Neural progenitor cell (in vitro differentiated cells): ENCODE results near the gene TM9SF3. TPM values are rescaled to one million over a fixed set of nuclear protein-coding genes. Genes with fewer than 3 reads are reported as not detected.

Source experiments
- DNase-seq: peaks from one replicate; pipeline ENCODE4 v3.0.0-alpha.2; 2016; ENCODE audit warnings: low spot score
- H2AFZ ChIP-seq: fragments of 200-600 bp; sonication (generic); replicated peaks from 2 replicates; pipeline ENCODE4 v1.6.1; 2016; ENCODE audit warnings: antibody characterized with exemption
- H3F3A ChIP-seq: fragments of 200-600 bp; sonication (generic); 2 replicates; pipeline ENCODE4 v1.6.1; 2016; ENCODE audit warnings: antibody characterized with exemption, low read depth
- H3K27ac ChIP-seq: fragments of 200-600 bp; sonication (generic); 2 replicates; pipeline ENCODE4 v1.5.1; 2016; ENCODE audit warnings: mild to moderate bottlenecking
- H3K27me3 ChIP-seq: fragments of 200-600 bp; sonication (generic); 2 replicates; pipeline ENCODE4 v1.6.1; 2016; ENCODE audit warnings: mild to moderate bottlenecking, moderate library complexity
- H3K36me3 ChIP-seq: fragments of 200-600 bp; sonication (generic); 2 replicates; pipeline ENCODE4 v1.5.1; 2016
- H3K4me1 ChIP-seq: fragments of 200-600 bp; sonication (generic); 2 replicates; pipeline ENCODE4 v1.6.1; 2016; ENCODE audit warnings: mixed run types
- H3K4me2 ChIP-seq: fragments of 200-600 bp; sonication (generic); 2 replicates; pipeline ENCODE4 v1.6.1; 2016
- H3K4me3 ChIP-seq: fragments of 200-600 bp; sonication (generic); 2 replicates; pipeline ENCODE4 v1.5.1; 2016
- H3K79me2 ChIP-seq: fragments of 200-600 bp; sonication (generic); 2 replicates; pipeline ENCODE4 v1.6.1; 2016; ENCODE audit warnings: low read depth
- H3K9ac ChIP-seq: fragments of 200-600 bp; sonication (generic); 2 replicates; pipeline ENCODE4 v1.6.1; 2016
- H3K9me3 ChIP-seq: fragments of 200-600 bp; sonication (generic); 2 replicates; pipeline ENCODE4 v1.5.1; 2016; ENCODE audit warnings: low read depth
- H4K20me1 ChIP-seq: fragments of 200-600 bp; sonication (generic); 2 replicates; pipeline ENCODE4 v1.6.1; 2016; ENCODE audit warnings: low read depth
- H3K27ac Mint-ChIP-seq: 3 replicates; pipeline ENCODE4 v1.8.0; 2021; ENCODE audit warnings: mixed read lengths
- H3K27me3 Mint-ChIP-seq: 2 replicates; pipeline ENCODE4 v1.8.0; 2022; ENCODE audit warnings: low read depth, mild to moderate bottlenecking, inconsistent platforms, moderate library complexity, mixed read lengths; ENCODE audit not compliant: insufficient read depth
- H3K36me3 Mint-ChIP-seq: 3 replicates; pipeline ENCODE4 v1.8.0; 2021; ENCODE audit warnings: mixed read lengths
- H3K4me1 Mint-ChIP-seq: 3 replicates; pipeline ENCODE4 v1.8.0; 2021; ENCODE audit warnings: mixed read lengths
- H3K4me3 Mint-ChIP-seq: 3 replicates; pipeline ENCODE4 v1.8.0; 2021; ENCODE audit warnings: mild to moderate bottlenecking, moderate library complexity, mixed read lengths
- H3K9me3 Mint-ChIP-seq: 3 replicates; pipeline ENCODE4 v1.8.0; 2020; ENCODE audit warnings: mixed read lengths
- EZH2 ChIP-seq: fragments of 200-600 bp; sonication (generic); IDR thresholded peaks from 2 replicates; pipeline ENCODE4 v1.6.1; 2017; ENCODE audit warnings: antibody characterized with exemption, mild to moderate bottlenecking, moderate library complexity
- EZH2phosphoT487 ChIP-seq: fragments of 200-600 bp; sonication (generic); IDR thresholded peaks from 2 replicates; pipeline ENCODE4 v1.6.1; 2017; ENCODE audit warnings: antibody characterized with exemption
- total RNA-seq: library from RNA; depleted of rRNA; stranded (reverse); fragments of >200 nt; gene quantifications from 2 replicates; pipeline ENCODE4 v1.2.3, GENCODE V29; 2015; ENCODE audit warnings: low replicate concordance
- TF ChIP-seq, protein P1 (sequence below): fragments of 200-600 bp; sonication (generic); IDR thresholded peaks from 2 replicates; pipeline ENCODE4 v1.5.1; 2017; ENCODE audit warnings: antibody characterized with exemption, mild to moderate bottlenecking

The TM9SF3 gene
- total RNA-seq, 1 donor from 2014 or later, result 122 TPM

DNA sequence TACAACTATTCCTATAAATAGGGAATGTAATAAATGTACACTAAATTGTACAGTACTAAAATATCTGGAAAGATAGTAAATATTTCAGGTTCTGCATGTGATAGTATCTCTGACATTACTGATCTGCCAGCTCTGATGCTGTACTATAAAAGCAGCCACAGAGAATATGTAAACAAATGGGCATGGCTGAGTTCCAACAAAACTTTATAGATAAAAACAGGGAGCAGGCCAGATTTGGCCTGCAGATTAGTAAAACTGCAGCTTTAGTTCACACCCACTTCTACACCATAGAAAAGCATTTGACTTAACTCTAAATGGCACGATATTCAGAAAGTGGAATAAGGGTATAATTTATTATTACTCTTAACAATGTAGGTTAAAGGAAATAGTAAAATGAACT lies 54.3 kb downstream of the TM9SF3 start:
- no peaks in the 10 kb centered on the region for H3K27me3 Mint-ChIP-seq
- DNase-seq, result no peak
- Histone ChIP-seq H3K4me1 (no peaks in the 10 kb centered on the region), H3K36me3 (peaks cover 12% of the 10 kb centered on the region), H4K20me1 (peaks cover 8% of the 10 kb centered on the region), H3K9me3 (no peaks in the 10 kb centered on the region), H2AFZ (no peak overlapping the region), H3K4me3 (no peak overlapping the region), H3K27ac (no peak overlapping the region), H3K4me2 (no peak overlapping the region), H3K79me2 (peaks cover 17% of the 10 kb centered on the region), H3K27me3 (no peaks in the 10 kb centered on the region), H3K9ac (no peak overlapping the region), H3F3A (no peaks in the 10 kb centered on the region)
- H3K36me3 Mint-ChIP-seq, result peaks cover 15% of the 10 kb centered on the region
- no peak for TF ChIP-seq EZH2phosphoT487
- TF ChIP-seq, protein P1, sequence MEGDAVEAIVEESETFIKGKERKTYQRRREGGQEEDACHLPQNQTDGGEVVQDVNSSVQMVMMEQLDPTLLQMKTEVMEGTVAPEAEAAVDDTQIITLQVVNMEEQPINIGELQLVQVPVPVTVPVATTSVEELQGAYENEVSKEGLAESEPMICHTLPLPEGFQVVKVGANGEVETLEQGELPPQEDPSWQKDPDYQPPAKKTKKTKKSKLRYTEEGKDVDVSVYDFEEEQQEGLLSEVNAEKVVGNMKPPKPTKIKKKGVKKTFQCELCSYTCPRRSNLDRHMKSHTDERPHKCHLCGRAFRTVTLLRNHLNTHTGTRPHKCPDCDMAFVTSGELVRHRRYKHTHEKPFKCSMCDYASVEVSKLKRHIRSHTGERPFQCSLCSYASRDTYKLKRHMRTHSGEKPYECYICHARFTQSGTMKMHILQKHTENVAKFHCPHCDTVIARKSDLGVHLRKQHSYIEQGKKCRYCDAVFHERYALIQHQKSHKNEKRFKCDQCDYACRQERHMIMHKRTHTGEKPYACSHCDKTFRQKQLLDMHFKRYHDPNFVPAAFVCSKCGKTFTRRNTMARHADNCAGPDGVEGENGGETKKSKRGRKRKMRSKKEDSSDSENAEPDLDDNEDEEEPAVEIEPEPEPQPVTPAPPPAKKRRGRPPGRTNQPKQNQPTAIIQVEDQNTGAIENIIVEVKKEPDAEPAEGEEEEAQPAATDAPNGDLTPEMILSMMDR, result no peak
- H3K27ac Mint-ChIP-seq, result no peak overlapping the region
- H3K9me3 Mint-ChIP-seq, result no peaks in the 10 kb centered on the region
- H3K4me3 Mint-ChIP-seq, result no peak overlapping the region
- no peaks in the 10 kb centered on the region for H3K4me1 Mint-ChIP-seq

DNA sequence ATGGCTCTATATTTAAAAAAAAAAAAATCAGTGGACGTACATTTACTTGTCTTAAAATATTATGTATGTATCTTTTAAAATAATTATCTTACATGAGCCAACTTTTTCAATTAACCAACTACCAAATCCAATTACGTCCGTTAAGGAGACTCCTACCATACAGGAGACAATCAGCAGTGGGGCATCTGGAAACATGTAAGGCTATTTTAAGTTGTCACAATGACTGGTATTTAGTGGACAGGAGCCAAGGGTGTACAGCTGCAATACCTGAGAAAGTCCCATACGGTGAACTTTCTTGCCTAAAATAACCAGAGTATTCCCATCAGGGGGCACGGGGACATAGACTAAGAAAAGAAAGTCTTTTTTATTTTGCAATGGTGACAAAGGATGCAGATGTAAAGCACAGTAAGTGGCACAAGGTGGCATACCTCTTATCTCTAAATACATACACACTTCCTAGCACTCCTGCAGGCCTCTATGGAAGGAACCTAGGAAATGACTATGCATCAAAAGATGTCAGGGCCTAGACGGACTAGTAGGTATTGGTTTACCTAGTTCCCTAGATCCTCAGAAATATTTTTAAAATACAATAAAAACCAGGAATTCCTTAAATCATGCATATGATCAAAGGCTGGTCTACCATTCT lies 57.1 kb downstream of the TM9SF3 start:
- no peaks in the 10 kb centered on the region for H3K27me3 Mint-ChIP-seq
- H3K4me1 ChIP-seq, result no peaks in the 10 kb centered on the region
- DNase-seq, result no peak
- no peak overlapping the region for H2AFZ ChIP-seq
- TF ChIP-seq, protein P1, result no peak
- TF ChIP-seq EZH2phosphoT487, result no peak
- no peaks in the 10 kb centered on the region for H3K27me3 ChIP-seq
- H3F3A ChIP-seq, result no peaks in the 10 kb centered on the region
- H3K36me3 Mint-ChIP-seq, result peaks cover 19% of the 10 kb centered on the region
- H3K27ac Mint-ChIP-seq, result no peak overlapping the region
- peaks cover 8% of the 10 kb centered on the region for H4K20me1 ChIP-seq
- no peaks in the 10 kb centered on the region for H3K9me3 ChIP-seq
- H3K36me3 ChIP-seq, result peaks cover 17% of the 10 kb centered on the region
- no peak overlapping the region for H3K4me3 ChIP-seq
- H3K4me2 ChIP-seq, result no peak overlapping the region
- peaks cover 4% of the 10 kb centered on the region for H3K79me2 ChIP-seq
- H3K27ac ChIP-seq, result no peak overlapping the region
- H3K9me3 Mint-ChIP-seq, result no peaks in the 10 kb centered on the region
- no peak overlapping the region for H3K4me3 Mint-ChIP-seq
- no peaks in the 10 kb centered on the region for H3K4me1 Mint-ChIP-seq
- H3K9ac ChIP-seq, result no peak overlapping the region

- Histone ChIP-seq H3K79me2 (no peaks in the 10 kb centered on the region), H3K36me3 (peaks cover 29% of the 10 kb centered on the region), H3K4me2 (no peak overlapping the region), H3K4me1 (no peaks in the 10 kb centered on the region), H3K9me3 (no peaks in the 10 kb centered on the region), H3K27ac (no peak overlapping the region), H4K20me1 (peaks cover 8% of the 10 kb centered on the region), H3F3A (peaks cover 5% of the 10 kb centered on the region), H3K4me3 (no peak overlapping the region), H3K9ac (no peak overlapping the region), H2AFZ (no peak overlapping the region), H3K27me3 (no peaks in the 10 kb centered on the region)
- Mint-ChIP-seq H3K27ac (no peak overlapping the region), H3K4me3 (no peak overlapping the region), H3K4me1 (no peaks in the 10 kb centered on the region), H3K27me3 (no peaks in the 10 kb centered on the region), H3K9me3 (no peaks in the 10 kb centered on the region), H3K36me3 (peaks cover 17% of the 10 kb centered on the region)
- TF ChIP-seq, protein P1, result no peak
- no peak for TF ChIP-seq EZH2
- no peak for TF ChIP-seq EZH2phosphoT487
- DNase-seq, result no peak
Observed at GRCh38 chr10:96524741-96525140, 62.1 kb downstream of the TM9SF3 start.
